HG02943 (cell line): ENCODE measurements around the gene LRRTM4.

Experiments
- ATAC-seq: cut with Tn5 transposase; IDR thresholded peaks from one replicate; pipeline ENCODE4 v1.9.1; 2021; ENCODE audit warnings: mild to moderate bottlenecking, low read depth, moderate library complexity; ENCODE audit not compliant: unreplicated experiment

Gene LRRTM4

GRCh38 chr2:77479895-77480294 lies 42.3 kb downstream of the LRRTM4 start:
- ATAC-seq, result no peak

- no peak for ATAC-seq
Observed at GRCh38 chr2:77479395-77479794, 42.8 kb downstream of the LRRTM4 start.

GRCh38 chr2:77470096-77470495 lies 52.1 kb downstream of the LRRTM4 start:
- no peak for ATAC-seq

GRCh38 chr2:77469106-77469505 lies 53.1 kb downstream of the LRRTM4 start:
- no peak for ATAC-seq

- no peak for ATAC-seq
Observed at GRCh38 chr2:77459840-77460239, 62.3 kb downstream of the LRRTM4 start.

- no peak for ATAC-seq
Observed at GRCh38 chr2:77458216-77458615, 64.0 kb downstream of the LRRTM4 start.

GRCh38 chr2:77457665-77458064 lies 64.5 kb downstream of the LRRTM4 start:
- no peak for ATAC-seq

GRCh38 chr2:77443076-77443475 lies 79.1 kb downstream of the LRRTM4 start:
- ATAC-seq, result no peak

GRCh38 chr2:77434880-77435279 lies 87.3 kb downstream of the LRRTM4 start:
- no peak for ATAC-seq

GRCh38 chr2:77428946-77429345 lies 93.2 kb downstream of the LRRTM4 start:
- ATAC-seq, result no peak

- ATAC-seq, result no peak
Observed at GRCh38 chr2:77421971-77422370, 100.2 kb downstream of the LRRTM4 start.

- no peak for ATAC-seq
Observed at GRCh38 chr2:77418537-77418936, 103.6 kb downstream of the LRRTM4 start.

- no peak for ATAC-seq
Observed at GRCh38 chr2:77404189-77404588, 118.0 kb downstream of the LRRTM4 start.

GRCh38 chr2:77398970-77399600 lies 123.1 kb downstream of the LRRTM4 start:
- ATAC-seq, result no peak

- no peak for ATAC-seq
Observed at GRCh38 chr2:77397763-77398162, 124.4 kb downstream of the LRRTM4 start.

- ATAC-seq, result no peak
Observed at GRCh38 chr2:77395011-77395410, 127.2 kb downstream of the LRRTM4 start.

- ATAC-seq, result no peak
Observed at GRCh38 chr2:77391119-77391518, 131.1 kb downstream of the LRRTM4 start.

- ATAC-seq, result no peak
Observed at GRCh38 chr2:77387324-77387723, 134.9 kb downstream of the LRRTM4 start.

- no peak for ATAC-seq
Observed at GRCh38 chr2:77372636-77373035, 149.5 kb downstream of the LRRTM4 start.

- ATAC-seq, result no peak
Observed at GRCh38 chr2:77370511-77370910, 151.7 kb downstream of the LRRTM4 start.

GRCh38 chr2:77363277-77363676 lies 158.9 kb downstream of the LRRTM4 start:
- no peak for ATAC-seq

GRCh38 chr2:77348821-77349220 lies 173.4 kb downstream of the LRRTM4 start:
- no peak for ATAC-seq

GRCh38 chr2:77336013-77336412 lies 186.2 kb downstream of the LRRTM4 start:
- ATAC-seq, result no peak
